ENCODE measurements around the gene RPEL1.

GRCh38 chr10:103291588-103291987 lies 45.9 kb downstream of the RPEL1 start:
- no peak for TF ChIP-seq EZH2phosphoT487 (IDR thresholded peaks at IDR 0.05; ENCODE audit: borderline replicate concordance)
- TF ChIP-seq CTCF (IDR thresholded peaks at IDR 0.05 in 2 of 3, conservative IDR thresholded peaks at IDR 0.05 in 1 of 3; ENCODE audit: borderline replicate concordance in 1 of 3, insufficient read depth in 1 of 3, low read depth in 2 of 3, low read length in 2 of 3) = no peak
- no peak for TF ChIP-seq POLR2AphosphoS5 (IDR thresholded peaks at IDR 0.05; ENCODE audit: low read depth, low read length)
- no peak for TF ChIP-seq POLR2A (IDR thresholded peaks at IDR 0.05; ENCODE audit: borderline replicate concordance, extremely low read depth, insufficient read depth, insufficient read length)
- no peak for TF ChIP-seq TCF7L2 (IDR thresholded peaks at IDR 0.05; ENCODE audit: borderline replicate concordance, extremely low read depth, insufficient read depth, insufficient read length)
- TF ChIP-seq ZNF274 (IDR thresholded peaks at IDR 0.05; ENCODE audit: low read depth, low read length) = no peak

All from HCT116 (cell line).